GM23338 (cell line): ENCODE measurements around the gene OBSCN. TPM values are rescaled to one million over a fixed set of nuclear protein-coding genes. Genes with fewer than 3 reads are reported as not detected.

Source experiments
- ATAC-seq: fragments of 200-7000 bp; cut with Tn5 transposase; 3 replicates; pipeline ENCODE4 v1.9.1; 2020
- DNase-seq: peaks from one replicate; pipeline ENCODE4 v3.0.0-alpha.2; 2015; ENCODE audit warnings: low spot score
- H2AFZ ChIP-seq: fragments of 200-600 bp; sonication (generic); 2 replicates; pipeline ENCODE4 v1.8.0; 2016; ENCODE audit warnings: antibody characterized with exemption, mild to moderate bottlenecking, moderate library complexity
- H3F3A ChIP-seq: fragments of 200-600 bp; sonication (generic); replicated peaks from 2 replicates; pipeline ENCODE4 v1.8.0; 2017; ENCODE audit warnings: antibody characterized with exemption, mixed run types, low read depth
- H3K27ac ChIP-seq: fragments of 200-600 bp; sonication (generic); 2 replicates; pipeline ENCODE4 v1.6.1; 2016; ENCODE audit warnings: low read depth
- H3K27me3 ChIP-seq: fragments of 200-600 bp; sonication (generic); 2 replicates; pipeline ENCODE4 v1.8.0; 2016; ENCODE audit warnings: mild to moderate bottlenecking, mixed run types, moderate library complexity; ENCODE audit not compliant: insufficient read depth
- H3K36me3 ChIP-seq: fragments of 200-600 bp; sonication (generic); 2 replicates; pipeline ENCODE4 v1.8.0; 2016; ENCODE audit warnings: mild to moderate bottlenecking; ENCODE audit not compliant: insufficient read depth
- H3K4me1 ChIP-seq: fragments of 200-600 bp; sonication (generic); 2 replicates; pipeline ENCODE4 v1.8.0; 2016; ENCODE audit warnings: mild to moderate bottlenecking, moderate library complexity; ENCODE audit not compliant: insufficient read depth
- H3K4me2 ChIP-seq: fragments of 200-600 bp; sonication (generic); 2 replicates; pipeline ENCODE4 v1.7.1; 2017; ENCODE audit warnings: mixed run types
- H3K4me3 ChIP-seq: fragments of 200-600 bp; sonication (generic); 2 replicates; pipeline ENCODE4 v1.6.1; 2016; ENCODE audit warnings: mixed run types
- H3K79me2 ChIP-seq: fragments of 200-600 bp; sonication (generic); replicated peaks from 2 replicates; pipeline ENCODE4 v1.8.0; 2017; ENCODE audit warnings: mild to moderate bottlenecking; ENCODE audit not compliant: insufficient read depth
- H3K9me2 ChIP-seq: fragments of 200-600 bp; sonication (generic); 2 replicates; pipeline ENCODE4 v1.8.0; 2017; ENCODE audit not compliant: insufficient read depth
- H4K20me1 ChIP-seq: fragments of 200-600 bp; sonication (generic); replicated peaks from 2 replicates; pipeline ENCODE4 v1.8.0; 2017; ENCODE audit warnings: mild to moderate bottlenecking; ENCODE audit not compliant: insufficient read depth
- H3K27ac Mint-ChIP-seq: 2 replicates; pipeline ENCODE4 v1.8.0; 2020; ENCODE audit warnings: inconsistent platforms, mild to moderate bottlenecking, moderate library complexity, mixed read lengths
- H3K27me3 Mint-ChIP-seq: 3 replicates; pipeline ENCODE4 v1.8.0; 2022; ENCODE audit warnings: low read depth, mild to moderate bottlenecking, moderate library complexity, mixed read lengths, inconsistent platforms; ENCODE audit not compliant: insufficient read depth, poor library complexity
- H3K36me3 Mint-ChIP-seq: 3 replicates; pipeline ENCODE4 v1.8.0; 2021; ENCODE audit warnings: low read depth, mild to moderate bottlenecking, inconsistent platforms, moderate library complexity, mixed read lengths
- H3K4me1 Mint-ChIP-seq: 3 replicates; pipeline ENCODE4 v1.8.0; 2020; ENCODE audit warnings: mild to moderate bottlenecking, inconsistent platforms, mixed read lengths
- H3K4me3 Mint-ChIP-seq: 3 replicates; pipeline ENCODE4 v1.8.0; 2021; ENCODE audit warnings: moderate library complexity, mild to moderate bottlenecking, inconsistent platforms, mixed read lengths
- H3K9me3 Mint-ChIP-seq: 3 replicates; pipeline ENCODE4 v1.8.0; 2020; ENCODE audit warnings: moderate library complexity, mild to moderate bottlenecking, inconsistent platforms, mixed read lengths
- CREB1 ChIP-seq: fragments of 250-450 bp; sonication (Bioruptor Pico); IDR thresholded peaks from 2 replicates; pipeline ENCODE4 v1.5.0; 2020; ENCODE audit warnings: low read depth, mild to moderate bottlenecking, moderate library complexity
- CTCF ChIP-seq, 2 experiments: fragments of 200-600 bp in 1 of 2; sonication (generic) in 1 of 2; conservative IDR thresholded peaks; 2 replicates each; pipeline versions ENCODE4 v1.5.1 to v1.6.1; 2016 to 2017; ENCODE audit warnings: antibody characterized with exemption in 2 of 2, low read depth in 2 of 2, mild to moderate bottlenecking in 2 of 2, moderate library complexity in 1 of 2
- ETS1 ChIP-seq: IDR thresholded peaks from 2 replicates; pipeline ENCODE4 v1.6.1; 2016; ENCODE audit warnings: antibody characterized with exemption
- EZH2 ChIP-seq: fragments of 200-600 bp; sonication (generic); IDR thresholded peaks from one replicate; pipeline ENCODE4 v1.8.0; 2017; ENCODE audit warnings: antibody characterized with exemption, mild to moderate bottlenecking, low read depth; ENCODE audit not compliant: unreplicated experiment
- EZH2phosphoT487 ChIP-seq: fragments of 200-600 bp; sonication (generic); IDR thresholded peaks from one replicate; pipeline ENCODE4 v1.8.1; 2018; ENCODE audit warnings: antibody characterized with exemption; ENCODE audit not compliant: unreplicated experiment
- JUNB ChIP-seq: IDR thresholded peaks from one replicate; pipeline ENCODE4 v1.6.1; 2016; ENCODE audit warnings: antibody characterized with exemption; ENCODE audit not compliant: unreplicated experiment
- NANOG ChIP-seq: IDR thresholded peaks from 2 replicates; pipeline ENCODE4 v1.6.1; 2016; ENCODE audit warnings: antibody characterized with exemption, borderline replicate concordance
- POLR2AphosphoS5 ChIP-seq: IDR thresholded peaks from 2 replicates; pipeline ENCODE4 v1.6.1; 2016; ENCODE audit warnings: antibody characterized with exemption, low read depth
- STAT1 ChIP-seq: IDR thresholded peaks from one replicate; pipeline ENCODE4 v1.6.1; 2016; ENCODE audit warnings: antibody characterized with exemption; ENCODE audit not compliant: unreplicated experiment
- ZNF331 ChIP-seq: fragments of 250-450 bp; sonication (Bioruptor Pico); IDR thresholded peaks from 2 replicates; pipeline ENCODE4 v1.5.0; 2020; ENCODE audit warnings: low read depth, mild to moderate bottlenecking, moderate library complexity
- ZNF462 ChIP-seq: fragments of 250-450 bp; sonication (Bioruptor Pico); IDR thresholded peaks from 2 replicates; pipeline ENCODE4 v1.5.0; 2020; ENCODE audit warnings: mild to moderate bottlenecking, moderate library complexity
- polyA plus RNA-seq: library from polyadenylated mRNA; unstranded; fragments of >200 nt; fragmentation: Nextera tagmentation; extraction: Ambion mirVana; gene quantifications from 2 replicates; pipeline ENCODE4 v1.2.1, GENCODE V29; 2016
- total RNA-seq: library from RNA; depleted of rRNA; stranded (reverse); fragments of >200 nt; shearing (Covaris generic); gene quantifications from 2 replicates; pipeline ENCODE4 v1.2.3, GENCODE V29; 2014

The OBSCN gene
- total and polyA plus RNA-seq, 2 experiments from 2014 or later = 8.4 to 38.5 TPM

- peaks cover 22% of the 10 kb centered on the region; the same call in 2 of the 3 replicates for H3K36me3 Mint-ChIP-seq
- H3K9me2 ChIP-seq = no peaks in the 10 kb centered on the region
- no peaks in the 10 kb centered on the region for H3K4me1 ChIP-seq
- no peaks in the 10 kb centered on the region for H3K79me2 ChIP-seq
- H3K4me3 Mint-ChIP-seq = no peak overlapping the region
- 0 out of 2 replicates have a peak, but pooled peaks cover 3% of the 10 kb centered on the region for H3F3A ChIP-seq
- H3K4me3 ChIP-seq = no peak overlapping the region
- no peaks in the 10 kb centered on the region for H3K4me1 Mint-ChIP-seq
- H3K27me3 ChIP-seq = no peaks in the 10 kb centered on the region
- no peak for TF ChIP-seq CREB1 (CRISPR knock-in tag)
- no peak for TF ChIP-seq EZH2
- TF ChIP-seq CTCF (conservative IDR thresholded peaks at IDR 0.05; ENCODE audit: low read depth in 2 of 2) = peak; percentile 58 to 80
- H4K20me1 ChIP-seq = no peaks in the 10 kb centered on the region
- no peak overlapping the region for H3K27ac Mint-ChIP-seq
- H2AFZ ChIP-seq = no peak overlapping the region
- no peaks in the 10 kb centered on the region for H3K36me3 ChIP-seq
- H3K27ac ChIP-seq = no peak overlapping the region
- H3K4me2 ChIP-seq = no peak overlapping the region
- DNase-seq (peak; percentile 81), ATAC-seq (peak; percentile 94)
- H3K9me3 Mint-ChIP-seq = peaks cover 5% of the 10 kb centered on the region
- peaks cover 7% of the 10 kb centered on the region for H3K27me3 Mint-ChIP-seq
Measured at GRCh38 chr1:228340686-228341449, 133.0 kb downstream of the OBSCN start.

- peaks cover 7% of the 10 kb centered on the region for H3K27me3 Mint-ChIP-seq
- H3K9me2 ChIP-seq = no peaks in the 10 kb centered on the region
- no peak for DNase-seq
- H3K36me3 ChIP-seq = no peaks in the 10 kb centered on the region
- H3K27ac ChIP-seq = no peak overlapping the region
- no peak overlapping the region for H3K4me2 ChIP-seq
- no peak overlapping the region for H2AFZ ChIP-seq
- H3F3A ChIP-seq = 0 out of 2 replicates have a peak, but pooled peaks cover 3% of the 10 kb centered on the region
- H3K27ac Mint-ChIP-seq = no peak overlapping the region
- H3K4me1 Mint-ChIP-seq = no peaks in the 10 kb centered on the region
- H3K4me3 ChIP-seq = no peak overlapping the region
- no peaks in the 10 kb centered on the region for H3K79me2 ChIP-seq
- no peaks in the 10 kb centered on the region for H4K20me1 ChIP-seq
- no peak overlapping the region for H3K4me3 Mint-ChIP-seq
- no peaks in the 10 kb centered on the region for H3K4me1 ChIP-seq
- peaks cover 5% of the 10 kb centered on the region for H3K9me3 Mint-ChIP-seq
- peaks cover 22% of the 10 kb centered on the region; the same call in 2 of the 3 replicates for H3K36me3 Mint-ChIP-seq
- ATAC-seq = no peak
- H3K27me3 ChIP-seq = no peaks in the 10 kb centered on the region
- no peak for TF ChIP-seq ETS1
- TF ChIP-seq JUNB = no peak
- TF ChIP-seq EZH2 = no peak
- no peak for TF ChIP-seq EZH2phosphoT487
- no peak for TF ChIP-seq CREB1 (CRISPR knock-in tag)
- no peak for TF ChIP-seq POLR2AphosphoS5
- no peak for TF ChIP-seq ZNF462 (CRISPR knock-in tag)
- TF ChIP-seq NANOG = no peak
- TF ChIP-seq STAT1 = no peak
- no peak for TF ChIP-seq ZNF331
Measured at GRCh38 chr1:228341450-228341813, 133.6 kb downstream of the OBSCN start.
